Spleen (tissue), 11 donors: ENCODE data around the gene MRPL38. TPM values are rescaled to one million over a fixed set of nuclear protein-coding genes. Genes with fewer than 3 reads are reported as not detected.

Experiments
- DNase-seq: peaks from one replicate; pipeline ENCODE4 v3.0.0-alpha.2; 2020
- H3K27ac ChIP-seq, 8 donors: fragments of 200-600 bp; sonication (generic) in 7 of 8; 1 replicate in 4 of 8; 2 replicates in 4 of 8; pipeline versions ENCODE4 v1.5.0 to v1.8.0; 2016 to 2021; ENCODE audit warnings: inconsistent platforms in 4 of 8, mild to moderate bottlenecking in 4 of 8, moderate library complexity in 1 of 8
- H3K27me3 ChIP-seq, 7 donors: fragments of 200-600 bp; sonication (generic) in 6 of 7; replicated peaks in 1 of 7; 1 replicate in 4 of 7; 2 replicates in 3 of 7; pipeline versions ENCODE4 v1.5.0 to v1.8.0; 2016 to 2021; ENCODE audit warnings: inconsistent platforms in 3 of 7, mild to moderate bottlenecking in 1 of 7
- H3K36me3 ChIP-seq, 6 donors: fragments of 200-600 bp; sonication (generic) in 5 of 6; 1 replicate in 4 of 6; 2 replicates in 2 of 6; pipeline versions ENCODE4 v1.5.0 to v1.8.0; 2016 to 2021; ENCODE audit warnings: inconsistent platforms in 2 of 6
- H3K4me1 ChIP-seq, 6 donors: fragments of 200-600 bp; sonication (generic) in 5 of 6; 1 replicate in 3 of 6; 2 replicates in 3 of 6; pipeline versions ENCODE4 v1.5.0 to v1.8.0; 2016 to 2021; ENCODE audit warnings: inconsistent platforms in 3 of 6
- H3K4me3 ChIP-seq, 8 donors: fragments of 200-600 bp; sonication (generic) in 7 of 8; 1 replicate in 4 of 8; 2 replicates in 4 of 8; pipeline versions ENCODE4 v1.5.0 to v1.8.0; 2016 to 2021; ENCODE audit warnings: inconsistent platforms in 4 of 8, mild to moderate bottlenecking in 4 of 8, moderate library complexity in 2 of 8
- H3K9me3 ChIP-seq, 8 donors: fragments of 200-600 bp; sonication (generic) in 7 of 8; 1 replicate in 4 of 8; 2 replicates in 4 of 8; pipeline versions ENCODE4 v1.5.0 to v1.8.0; 2016 to 2021; ENCODE audit warnings: inconsistent platforms in 4 of 8
- POLR2A ChIP-seq, 3 donors: fragments of 450-650 bp; IDR thresholded peaks; one replicate each; pipeline ENCODE4 v1.5.1; 2017; ENCODE audit warnings: antibody characterized with exemption in 3 of 3, mild to moderate bottlenecking in 1 of 3
- POLR2AphosphoS5 ChIP-seq, 3 donors: sonication (generic); formaldehyde crosslinking; IDR thresholded peaks; one replicate each; pipeline ENCODE4 v1.5.1; 2017; ENCODE audit warnings: antibody characterized with exemption in 3 of 3
- WGBS, 5 donors: extraction: QIAGEN DNeasy Blood & Tissue Kit in 3 of 5; methylation state at CpG; one replicate each; pipeline versions ENCODE4 v1.1.5 to v1.1.7; 2013 to 2018; 5-methylcytosine and 5-hydroxymethylcytosine counted together
- intact Hi-C: fragments of 100-400 bp; cut with DNase I; formaldehyde crosslinking; loops from one replicate; pipeline ENCODE4 v1.15.0; 2023; ENCODE audit warnings: low total_unique reads
- polyA plus RNA-seq, 3 donors: library from polyadenylated mRNA; stranded (reverse); fragments of 200-250 nt; gene quantifications; one replicate each; pipeline ENCODE4 v1.2.1, GENCODE V29; 2013
- total RNA-seq, 7 donors: library from RNA; depleted of rRNA in 3 of 7; stranded (reverse); fragments of >200 nt in 3 of 7; fragmentation: NEBNext Ultra II Directional in 4 of 7; extraction: Animal tissue kit (Norgen Biotek cat#: 25700) in 4 of 7; gene quantifications; one replicate each; pipeline versions ENCODE4 v1.1.0 to v1.2.1, GENCODE V29; 2016 to 2021
- TF ChIP-seq, protein P1 (sequence below), 11 experiments: fragments of 200-600 bp in 7 of 11; fragments of 450-650 bp in 4 of 11; sonication (generic) in 4 of 11; IDR thresholded peaks in 8 of 11; conservative IDR thresholded peaks in 3 of 11; 1 replicate in 7 of 11; 2 replicates in 4 of 11; pipeline versions ENCODE4 v1.4.0 to v1.8.0; 2016 to 2021; ENCODE audit warnings: antibody characterized with exemption in 11 of 11, inconsistent platforms in 4 of 11, mild to moderate bottlenecking in 1 of 11
- donor health status: healthy with polysubstance abuse.
- donor health status: DM: no; HTN: no; CAD: no; lungs with moderate emphysema.
- donor health status: DM: no; HTN: no; CAD: no.
- donor health status: Bipolar disorder and iron deficiency.
- donor health status: healthy.
- donor health status: DM: no; HTN: no; CAD: no.
- donor health status: DM: yes; HTN: yes; CAD: no.

Gene MRPL38
- total and polyA plus RNA-seq, 10 donors, result 40.1 to 90.6 (median 76.6) TPM

DNA sequence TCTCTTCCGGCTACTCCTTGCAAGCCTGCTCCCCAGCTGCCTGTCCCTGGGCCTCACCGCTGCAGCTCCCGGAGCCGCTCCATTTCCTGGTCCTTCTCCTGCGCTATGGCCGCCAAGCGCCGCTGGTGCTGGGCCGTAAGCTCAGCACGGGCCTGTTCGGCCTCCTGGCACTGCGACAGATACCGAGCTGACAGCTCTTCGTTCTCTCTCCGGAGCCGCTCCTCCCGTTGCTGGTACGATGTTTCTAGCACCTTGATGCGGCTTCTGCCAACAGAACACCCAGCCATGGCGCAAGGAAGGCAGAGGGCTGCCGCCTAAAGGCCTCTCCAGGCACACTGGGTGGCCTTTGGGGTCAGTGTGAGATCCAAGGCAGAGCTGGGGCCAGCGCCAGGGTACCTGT, 14.9 kb upstream of the MRPL38 start:
- 96 to 97% (median 97%) methylated on average over 20 to 22 of the region's 22 CpGs for WGBS, 5 donors
- DNase-seq, result no peak
- Histone ChIP-seq H3K36me3 (peaks cover 0 to 52% (median 1%) of the 10 kb centered on the region in 6 donors), H3K4me3 (no peak overlapping the region), H3K9me3 (no peaks in the 10 kb centered on the region), H3K27me3 (no peaks in the 10 kb centered on the region), H3K27ac (no peak overlapping the region), H3K4me1 (peaks cover 0 to 25% (median 16%) of the 10 kb centered on the region in 6 donors)
- TF ChIP-seq POLR2A (IDR thresholded peaks at IDR 0.05) (no peak), POLR2AphosphoS5 (IDR thresholded peaks at IDR 0.05) (no peak)
- TF ChIP-seq, protein P1, sequence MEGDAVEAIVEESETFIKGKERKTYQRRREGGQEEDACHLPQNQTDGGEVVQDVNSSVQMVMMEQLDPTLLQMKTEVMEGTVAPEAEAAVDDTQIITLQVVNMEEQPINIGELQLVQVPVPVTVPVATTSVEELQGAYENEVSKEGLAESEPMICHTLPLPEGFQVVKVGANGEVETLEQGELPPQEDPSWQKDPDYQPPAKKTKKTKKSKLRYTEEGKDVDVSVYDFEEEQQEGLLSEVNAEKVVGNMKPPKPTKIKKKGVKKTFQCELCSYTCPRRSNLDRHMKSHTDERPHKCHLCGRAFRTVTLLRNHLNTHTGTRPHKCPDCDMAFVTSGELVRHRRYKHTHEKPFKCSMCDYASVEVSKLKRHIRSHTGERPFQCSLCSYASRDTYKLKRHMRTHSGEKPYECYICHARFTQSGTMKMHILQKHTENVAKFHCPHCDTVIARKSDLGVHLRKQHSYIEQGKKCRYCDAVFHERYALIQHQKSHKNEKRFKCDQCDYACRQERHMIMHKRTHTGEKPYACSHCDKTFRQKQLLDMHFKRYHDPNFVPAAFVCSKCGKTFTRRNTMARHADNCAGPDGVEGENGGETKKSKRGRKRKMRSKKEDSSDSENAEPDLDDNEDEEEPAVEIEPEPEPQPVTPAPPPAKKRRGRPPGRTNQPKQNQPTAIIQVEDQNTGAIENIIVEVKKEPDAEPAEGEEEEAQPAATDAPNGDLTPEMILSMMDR (IDR thresholded peaks at IDR 0.05 in 8 of 11, conservative IDR thresholded peaks at IDR 0.05 in 3 of 11), result no peak
- intact Hi-C loops, result no loop called here

DNA sequence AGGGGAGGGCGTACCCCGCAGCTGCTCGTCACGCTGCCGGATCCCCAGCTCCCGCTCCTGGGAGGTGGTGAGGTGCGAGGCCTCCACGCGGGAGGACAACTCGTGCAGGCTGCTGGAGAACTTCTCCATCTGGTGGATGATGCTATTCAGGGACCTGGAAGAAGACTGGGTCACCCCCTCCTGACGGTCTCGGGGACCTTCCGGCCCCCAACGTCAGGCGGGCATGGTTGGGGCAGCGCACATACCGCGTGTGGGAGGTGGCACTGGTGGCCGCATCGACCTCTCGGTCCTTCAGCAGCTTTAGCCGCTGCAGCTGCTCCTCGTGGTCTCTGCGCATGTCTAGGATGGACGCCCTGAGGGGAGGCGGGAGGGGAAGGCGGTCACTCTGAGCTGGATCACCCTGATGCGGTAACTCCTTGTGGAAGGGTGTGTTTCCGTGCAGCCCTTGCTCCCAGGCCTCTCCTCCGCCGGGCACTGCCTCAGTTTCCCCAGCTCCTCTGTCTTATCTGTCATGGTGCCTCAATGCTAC, 13.3 kb upstream of the MRPL38 start:
- peaks cover 0 to 60% (median 5%) of the 10 kb centered on the region in 6 donors for H3K36me3 ChIP-seq
- no peak overlapping the region for H3K27ac ChIP-seq
- no peaks in the 10 kb centered on the region for H3K27me3 ChIP-seq
- no peak for DNase-seq
- TF ChIP-seq POLR2AphosphoS5 (IDR thresholded peaks at IDR 0.05), result no peak
- no peak for TF ChIP-seq POLR2A (IDR thresholded peaks at IDR 0.05)
- H3K4me1 ChIP-seq, result peaks cover 0 to 19% (median 10%) of the 10 kb centered on the region in 6 donors
- WGBS, 5 donors, result 93 to 94% (median 94%) methylated on average over 18 to 31 of the region's 31 CpGs
- no peaks in the 10 kb centered on the region for H3K9me3 ChIP-seq
- intact Hi-C loops, result no loop called here
- H3K4me3 ChIP-seq, result no peak overlapping the region

- TF ChIP-seq, protein P1 (IDR thresholded peaks at IDR 0.05 in 8 of 11, conservative IDR thresholded peaks at IDR 0.05 in 3 of 11), result no peak
- no peak for TF ChIP-seq POLR2AphosphoS5 (IDR thresholded peaks at IDR 0.05)
- TF ChIP-seq POLR2A (IDR thresholded peaks at IDR 0.05), result no peak
- Histone ChIP-seq H3K4me1 (peaks cover 0 to 12% (median 3%) of the 10 kb centered on the region in 6 donors), H3K9me3 (no peaks in the 10 kb centered on the region), H3K27ac (no peak overlapping the region), H3K4me3 (no peak overlapping the region), H3K36me3 (peaks cover 0 to 56% (median 5%) of the 10 kb centered on the region in 6 donors), H3K27me3 (no peaks in the 10 kb centered on the region)
- intact Hi-C loops, result no loop called here
- DNase-seq, result no peak
- WGBS, 5 donors, result 72 to 82% (median 81%) methylated on average over 20 to 23 of the region's 23 CpGs
These were observed 12.6 kb upstream of the MRPL38 start for GRCh38 chr17:75917141-75917916.

- TF ChIP-seq, protein P1 (IDR thresholded peaks at IDR 0.05 in 8 of 11, conservative IDR thresholded peaks at IDR 0.05 in 3 of 11), result no peak
- no peak for TF ChIP-seq POLR2A (IDR thresholded peaks at IDR 0.05)
- TF ChIP-seq POLR2AphosphoS5 (IDR thresholded peaks at IDR 0.05), result no peak
- DNase-seq, result no peak
- Histone ChIP-seq H3K4me1 (peaks cover 0 to 12% (median 0%) of the 10 kb centered on the region in 6 donors), H3K9me3 (no peaks in the 10 kb centered on the region), H3K27me3 (no peaks in the 10 kb centered on the region), H3K27ac (no peak overlapping the region), H3K36me3 (peaks cover 0 to 65% (median 5%) of the 10 kb centered on the region in 6 donors), H3K4me3 (no peak overlapping the region)
- intact Hi-C loops, result no loop called here
- WGBS, 5 donors, result 86 to 95% (median 91%) methylated on average over 8 of the region's 8 CpGs
These were observed 10.6 kb upstream of the MRPL38 start for GRCh38 chr17:75915268-75915667.
